ENCODE measurements around the gene NOXO1. TPM values are rescaled to one million over a fixed set of nuclear protein-coding genes. Genes with fewer than 3 reads are reported as not detected.
A peak's percentile ranks its signal among the peaks of the same experiment; 100 is the strongest.

NOXO1 gene
- polyA plus RNA-seq, 1 donor (not counting 4 experiments of a cell fraction or from before 2014, with no cell fraction given): 0.38 TPM

DNA sequence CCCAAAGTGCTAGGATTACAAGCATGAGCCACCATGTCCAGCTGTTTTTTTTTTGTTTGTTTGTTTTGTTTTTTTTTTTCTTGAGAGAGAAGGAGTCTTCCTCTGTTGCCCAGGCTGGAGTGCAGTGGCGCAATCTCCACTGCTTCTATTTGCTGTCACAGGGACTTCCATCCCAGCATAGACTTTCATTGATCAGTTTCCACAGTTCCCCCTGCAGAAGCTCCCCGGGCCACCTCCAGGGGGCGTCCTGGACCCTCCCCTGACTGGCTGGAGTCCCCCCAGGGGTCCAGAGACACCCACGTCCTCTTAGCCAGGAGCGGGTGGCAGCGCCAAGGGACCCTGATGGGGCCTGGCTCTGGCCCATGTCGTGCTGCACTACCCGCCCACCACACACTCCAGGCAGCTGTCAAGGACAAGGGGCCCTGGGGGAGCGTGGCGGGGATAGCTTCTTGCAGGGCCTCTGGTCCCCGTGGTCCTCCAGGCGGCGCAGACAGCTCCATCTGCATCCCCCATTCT lies 35.2 kb upstream of the NOXO1 start:
- Histone ChIP-seq H3K36me3 (ENCODE audit: control insufficient read depth in 2 of 2, extremely low read depth in 1 of 2, insufficient read depth in 2 of 2, low read length in 2 of 2) (no peaks in the 10 kb centered on the region), H2AFZ (ENCODE audit: control insufficient read depth, low read length) (no peak overlapping the region), H3K27ac (ENCODE audit: control insufficient read depth, insufficient read depth, low read length) (no peak overlapping the region), H3K79me2 (ENCODE audit: control insufficient read depth, insufficient read depth, low read length) (no peaks in the 10 kb centered on the region), H3K9me1 (ENCODE audit: control insufficient read depth, extremely low read depth, insufficient read depth, low read length) (no peaks in the 10 kb centered on the region), H3K4me1 (ENCODE audit: control insufficient read depth, extremely low read depth, insufficient read depth, low read length) (peaks cover 10% of the 10 kb centered on the region), H3K4me2 (ENCODE audit: control insufficient read depth, extremely low read depth, insufficient read depth, low read depth, low read length) (no peak overlapping the region), H3K4me3 (ENCODE audit: control insufficient read depth in 2 of 3, extremely low read depth in 1 of 3, insufficient read depth in 2 of 3, low read depth in 1 of 3, low read length in 3 of 3) (no peak overlapping the region), H3K9me3 (ENCODE audit: control insufficient read depth, low read depth, low read length) (no peaks in the 10 kb centered on the region), H4K20me1 (ENCODE audit: control insufficient read depth, extremely low read depth, insufficient read depth, low read length) (no peaks in the 10 kb centered on the region), H3K9ac (ENCODE audit: control insufficient read depth, extremely low read depth, insufficient read depth, low read length) (no peak overlapping the region), H3K27me3 (ENCODE audit: control insufficient read depth, extremely low read depth, insufficient read depth, low read length) (peaks cover 24% of the 10 kb centered on the region)
- DNase-seq (ENCODE audit: low read depth, low spot score) (no peak), FAIRE-seq (no peak)
- dilution Hi-C loops (cut with MboI; ENCODE audit: extremely low pct_ligation_motif_present, low sequenced_read_pairs): no loop called here
- TF ChIP-seq CTCF (optimal IDR thresholded peaks at IDR 0.05 in 1 of 3, IDR thresholded peaks at IDR 0.05 in 1 of 3, conservative IDR thresholded peaks at IDR 0.05 in 1 of 3; ENCODE audit: extremely low read depth in 1 of 3, insufficient read depth in 2 of 3, low read length in 3 of 3): peak; percentile 20 to 30 (median 30)
- no peak for TF ChIP-seq EZH2 (IDR thresholded peaks at IDR 0.05; ENCODE audit: low read length)

DNA sequence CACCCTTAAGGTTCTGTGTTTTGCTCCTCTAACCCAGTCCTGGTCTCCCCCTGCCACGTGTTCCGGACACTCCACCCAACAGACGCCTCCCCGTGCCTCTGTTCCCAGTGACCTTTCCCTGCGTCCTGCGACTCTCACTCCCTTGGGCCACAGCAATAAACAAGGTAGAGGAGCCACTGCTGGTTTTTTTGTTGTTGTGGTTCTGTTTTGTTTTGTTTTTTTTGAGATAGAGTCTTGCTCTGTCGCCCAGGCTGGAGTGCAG lies 34.6 kb upstream of the NOXO1 start:
- Histone ChIP-seq H3K9me3 (ENCODE audit: control insufficient read depth, low read depth, low read length) (no peaks in the 10 kb centered on the region), H3K79me2 (ENCODE audit: control insufficient read depth, insufficient read depth, low read length) (no peaks in the 10 kb centered on the region), H3K9ac (ENCODE audit: control insufficient read depth, extremely low read depth, insufficient read depth, low read length) (peak overlapping the region; percentile 46), H3K4me2 (ENCODE audit: control insufficient read depth, extremely low read depth, insufficient read depth, low read depth, low read length) (peak overlapping the region; percentile 50), H3K9me1 (ENCODE audit: control insufficient read depth, extremely low read depth, insufficient read depth, low read length) (no peaks in the 10 kb centered on the region), H3K27ac (ENCODE audit: control insufficient read depth, insufficient read depth, low read length) (peak overlapping the region; percentile 29), H3K4me1 (ENCODE audit: control insufficient read depth, extremely low read depth, insufficient read depth, low read length) (peaks cover 10% of the 10 kb centered on the region), H3K4me3 (ENCODE audit: control insufficient read depth in 2 of 3, extremely low read depth in 1 of 3, insufficient read depth in 2 of 3, low read depth in 1 of 3, low read length in 3 of 3) (no peak overlapping the region), H3K36me3 (ENCODE audit: control insufficient read depth in 2 of 2, extremely low read depth in 1 of 2, insufficient read depth in 2 of 2, low read length in 2 of 2) (no peaks in the 10 kb centered on the region), H3K27me3 (ENCODE audit: control insufficient read depth, extremely low read depth, insufficient read depth, low read length) (peaks cover 23% of the 10 kb centered on the region), H2AFZ (ENCODE audit: control insufficient read depth, low read length) (no peak overlapping the region), H4K20me1 (ENCODE audit: control insufficient read depth, extremely low read depth, insufficient read depth, low read length) (no peaks in the 10 kb centered on the region)
- dilution Hi-C loops (cut with MboI; ENCODE audit: extremely low pct_ligation_motif_present, low sequenced_read_pairs): no loop called here
- FAIRE-seq (no peak), DNase-seq (ENCODE audit: low read depth, low spot score) (no peak)
- no peak for TF ChIP-seq CTCF (optimal IDR thresholded peaks at IDR 0.05 in 1 of 3, IDR thresholded peaks at IDR 0.05 in 1 of 3, conservative IDR thresholded peaks at IDR 0.05 in 1 of 3; ENCODE audit: extremely low read depth in 1 of 3, insufficient read depth in 2 of 3, low read length in 3 of 3)
- no peak for TF ChIP-seq EZH2 (IDR thresholded peaks at IDR 0.05; ENCODE audit: low read length)

All from keratinocyte (primary cell).